Measurements from ENCODE around the gene RRP1. TPM values are rescaled to one million over a fixed set of nuclear protein-coding genes. Genes with fewer than 3 reads are reported as not detected.

RRP1 gene
- total RNA-seq, 4 donors from 2014 or later: 11.0 to 20.1 (median 18.7) TPM

- intact Hi-C loops (cut with DNase I): no loop called here
- H3K27ac ChIP-seq: no peak overlapping the region
These were observed 17.0 kb upstream of the RRP1 start for GRCh38 chr21:43772425-43772821.

GRCh38 chr21:43774163-43774562 is 15.2 kb upstream of the RRP1 start:
- intact Hi-C loops (cut with DNase I): loop anchor here (2.0 kb wide), 1 partner anchor 17 kb away; no protein-coding TSS in a partner anchor
- Histone ChIP-seq H3K27ac (no peak overlapping the region), H3K36me3 (peaks cover 12 to 19% of the 10 kb centered on the region in 2 donors), H3K9me3 (no peaks in the 10 kb centered on the region), H3K4me1 (peaks cover 12 to 13% of the 10 kb centered on the region in 2 donors), H3K4me3 (replicated peaks in 1 of 3) (no peak overlapping the region), H3K27me3 (no peaks in the 10 kb centered on the region)
- 94 to 95% methylated on average over 5 to 10 of the region's 10 CpGs for WGBS, 2 donors
- DNase-seq: no peak
- TF ChIP-seq POLR2A (IDR thresholded peaks at IDR 0.05) (no peak), CTCF (IDR thresholded peaks at IDR 0.05) (no peak)

More at GRCh38 chr21:43772425-43772821, 17.0 kb upstream of the RRP1 start:
- 63 to 72% methylated on average over 6 of the region's 6 CpGs for WGBS, 2 donors
- Histone ChIP-seq H3K27me3 (no peaks in the 10 kb centered on the region), H3K4me3 (replicated peaks in 1 of 3) (no peak overlapping the region), H3K36me3 (peaks cover 12 to 19% of the 10 kb centered on the region in 2 donors), H3K4me1 (peaks cover 20 to 27% of the 10 kb centered on the region in 2 donors), H3K9me3 (no peaks in the 10 kb centered on the region)
- DNase-seq: no peak
- no peak for TF ChIP-seq POLR2A (IDR thresholded peaks at IDR 0.05)

- Histone ChIP-seq H3K9me3 (no peaks in the 10 kb centered on the region), H3K4me1 (peaks cover 12 to 13% of the 10 kb centered on the region in 2 donors), H3K4me3 (replicated peaks in 1 of 3) (peak overlapping the region; percentile 80 to 88 (median 86)), H3K27me3 (no peaks in the 10 kb centered on the region), H3K27ac (peak overlapping the region in 2 of 3 donors; percentile 80 to 89), H3K36me3 (peaks cover 12 to 19% of the 10 kb centered on the region in 2 donors)
- no peak for DNase-seq
- intact Hi-C loops (cut with DNase I): loop anchor here (2.0 kb wide), 1 partner anchor 16 kb away; no protein-coding TSS in a partner anchor
- 79 to 84% methylated on average over 12 of the region's 12 CpGs for WGBS, 2 donors
- TF ChIP-seq POLR2A (IDR thresholded peaks at IDR 0.05): no peak
- TF ChIP-seq CTCF (IDR thresholded peaks at IDR 0.05): no peak
These were observed 14.2 kb upstream of the RRP1 start for GRCh38 chr21:43775190-43775589.

GRCh38 chr21:43775795-43776430 is 13.5 kb upstream of the RRP1 start, which contains the start of gene CSTB:
Gene CSTB (minus strand): TSS chr21:43776308. CDS start chr21:43776269, 39 bp downstream.
- intact Hi-C loops (cut with DNase I): loop anchor here (2.0 kb wide), 1 partner anchor 15 kb away; no protein-coding TSS in a partner anchor
- Histone ChIP-seq H3K36me3 (peaks cover 12 to 19% of the 10 kb centered on the region in 2 donors), H3K27ac (peak within 1 kb of the TSS; percentile 77 to 89 (median 80)), H3K27me3 (no peaks in the 10 kb centered on the region), H3K4me1 (peaks cover 12 to 13% of the 10 kb centered on the region in 2 donors), H3K9me3 (no peaks in the 10 kb centered on the region), H3K4me3 (replicated peaks in 1 of 3) (peak within 1 kb of the TSS; percentile 80 to 88 (median 86))
- TF ChIP-seq CTCF (IDR thresholded peaks at IDR 0.05): no peak
- TF ChIP-seq POLR2A (IDR thresholded peaks at IDR 0.05): peak; percentile 53 to 90
- 0 to 2% methylated on average over 11 of the region's 71 CpGs for WGBS, 2 donors
- peak; percentile 79 to 84 for DNase-seq

- no peak overlapping the region for H3K4me3 ChIP-seq (replicated peaks in 1 of 3)
- H3K36me3 ChIP-seq: peaks cover 10 to 17% of the 10 kb centered on the region in 2 donors
- no peak overlapping the region for H3K27ac ChIP-seq
- 98 to 100% methylated on average over 5 of the region's 5 CpGs for WGBS, 2 donors
- H3K4me1 ChIP-seq: peaks cover 12 to 13% of the 10 kb centered on the region in 2 donors
- no peaks in the 10 kb centered on the region for H3K9me3 ChIP-seq
- no peak for TF ChIP-seq CTCF (IDR thresholded peaks at IDR 0.05)
- no peak for TF ChIP-seq POLR2A (IDR thresholded peaks at IDR 0.05)
- DNase-seq: no peak
- intact Hi-C loops (cut with DNase I): no loop called here
- H3K27me3 ChIP-seq: no peaks in the 10 kb centered on the region
These were observed 11.4 kb upstream of the RRP1 start for GRCh38 chr21:43777953-43778352.
